GM12878 (cell line): Measurements from ENCODE around the gene ENTPD5. TPM values are rescaled to one million over a fixed set of nuclear protein-coding genes. Genes with fewer than 3 reads are reported as not detected.

Experiments used
- ATAC-seq: fragments of 200-7000 bp; cut with Tn5 transposase; 3 replicates; pipeline ENCODE4 v1.9.1; 2020; ENCODE audit warnings: mild to moderate bottlenecking, moderate library complexity
- BruUV-seq: library from RNA; stranded (reverse); fragments of 400-500 nt; replicated peaks from 2 replicates; lab custom pipeline; 2021; lab: Mats Ljungman, UMichigan
- CTCF ChIA-PET: fragments of 300-600 bp; sonication (Branson Sonifier 250); formaldehyde crosslinking; extraction: SDS; loops from one replicate; lab custom pipeline; 2021; ENCODE audit warnings: inconsistent platforms; lab: Yijun Ruan, JAX
- POLR2A ChIA-PET: fragments of 350-600 bp; formaldehyde crosslinking; extraction: SDS; loops from one replicate; lab custom pipeline; 2021; ENCODE audit warnings: inconsistent platforms; lab: Charles Lee
- RAD21 ChIA-PET: fragments of 300-600 bp; sonication (Branson Sonifier 250); formaldehyde crosslinking; loops from one replicate; lab custom pipeline; 2023; ENCODE audit warnings: antibody characterized with exemption; ENCODE audit not compliant: unreplicated experiment; lab: Charles Lee
- SMC1A ChIA-PET: fragments of 300-600 bp; sonication (Branson Sonifier 250); formaldehyde crosslinking; loops from one replicate; lab custom pipeline; 2023; ENCODE audit not compliant: unreplicated experiment, uncharacterized antibody; lab: Charles Lee
- DNase-seq: peaks from one replicate; pipeline ENCODE4 v3.0.0-alpha.2; 2011; ENCODE audit warnings: low read depth, low spot score
- FAIRE-seq: peaks from 3 replicates; lab custom pipeline; 2011; peaks lifted over from hg19 to GRCh38; lab: Jason Lieb, UNC
- H2AFZ ChIP-seq: 2 replicates; pipeline ENCODE4 v1.6.0; 2011; ENCODE audit warnings: low read depth, low read length, control low read depth; ENCODE audit not compliant: control insufficient read depth
- H3K27ac ChIP-seq: 2 replicates; pipeline ENCODE4 v1.5.1; 2011; ENCODE audit warnings: control low read depth; ENCODE audit not compliant: control insufficient read depth, insufficient read depth
- H3K27me3 ChIP-seq, 2 experiments: replicated peaks in 1 of 2; 2 replicates each; pipeline versions ENCODE4 v1.6.0 to v1.6.1; 2011; ENCODE audit warnings: low read length in 1 of 2; ENCODE audit not compliant: control insufficient read depth in 2 of 2, insufficient read depth in 2 of 2
- H3K36me3 ChIP-seq, 2 experiments: 2 replicates each; pipeline ENCODE4 v1.5.1; 2011; ENCODE audit warnings: low read length in 1 of 2; ENCODE audit not compliant: control insufficient read depth in 2 of 2, insufficient read depth in 2 of 2
- H3K4me1 ChIP-seq: 2 replicates; pipeline ENCODE4 v1.6.1; 2011; ENCODE audit warnings: mild to moderate bottlenecking, low read length, moderate library complexity, mixed read lengths; ENCODE audit not compliant: control insufficient read depth, insufficient read depth
- H3K4me2 ChIP-seq: 2 replicates; pipeline ENCODE4 v1.6.0; 2011; ENCODE audit warnings: control low read depth; ENCODE audit not compliant: control insufficient read depth, insufficient read depth
- H3K4me3 ChIP-seq: fragments of 200-600 bp; sonication (generic); 2 replicates; pipeline ENCODE4 v1.5.1; 2016
- H3K79me2 ChIP-seq: 2 replicates; pipeline ENCODE4 v1.6.0; 2011; ENCODE audit warnings: low read length; ENCODE audit not compliant: control insufficient read depth, insufficient read depth
- H3K9ac ChIP-seq: 2 replicates; pipeline ENCODE4 v1.8.0; 2011; ENCODE audit warnings: low read length, control low read depth, mixed read lengths; ENCODE audit not compliant: control insufficient read depth, insufficient read depth
- H3K9me3 ChIP-seq: replicated peaks from 3 replicates; pipeline ENCODE4 v1.5.1; 2011; ENCODE audit warnings: mild to moderate bottlenecking, low read length; ENCODE audit not compliant: control insufficient read depth, insufficient read depth
- H4K20me1 ChIP-seq: 2 replicates; pipeline ENCODE4 v1.6.0; 2011; ENCODE audit not compliant: control insufficient read depth, insufficient read depth
- CBX5 ChIP-seq: sonication (generic); IDR thresholded peaks from 2 replicates; pipeline ENCODE4 v1.6.1; 2016; ENCODE audit warnings: low read depth, moderate library complexity, mild to moderate bottlenecking, inconsistent platforms
- HSF1 ChIP-seq: fragments of 150-350 bp; IDR thresholded peaks from 2 replicates; pipeline ENCODE4 v1.6.1; 2014; ENCODE audit warnings: mild to moderate bottlenecking, low read depth, low read length
- MAX ChIP-seq: IDR thresholded peaks from 2 replicates; pipeline ENCODE4 v1.6.1; 2012; ENCODE audit warnings: low read depth, low read length, improper control_type of control experiment
- SPI1 ChIP-seq: IDR thresholded peaks from 2 replicates; pipeline ENCODE4 v1.6.1; 2011; ENCODE audit warnings: low read depth, mild to moderate bottlenecking, low read length, moderate library complexity, borderline replicate concordance; ENCODE audit not compliant: insufficient read depth
- TCF7 ChIP-seq: IDR thresholded peaks from 2 replicates; pipeline ENCODE4 v1.6.1; 2014; ENCODE audit warnings: antibody characterized with exemption, borderline replicate concordance
- WGBS: methylation state at CpG from one replicate; pipeline ENCODE4 v1.1.6; 2016; ENCODE audit warnings: low lambda C conversion rate; ENCODE audit not compliant: insufficient replicate concordance, insufficient coverage; ENCODE audit errors: missing lambda C conversion rate; 5-methylcytosine and 5-hydroxymethylcytosine counted together
- in situ Hi-C: fragments of 300-500 bp; cut with MboI; formaldehyde crosslinking; loops from 9 replicates; pipeline ENCODE4 v1.14.3; 2018; ENCODE audit warnings: mixed read lengths
- intact Hi-C: fragments of 100-400 bp; cut with micrococcal nuclease; formaldehyde crosslinking; loops from one replicate; pipeline ENCODE4 v1.14.2; 2022; ENCODE audit not compliant: unreplicated experiment
- polyA plus RNA-seq, 11 experiments: library from polyadenylated mRNA; depleted of rRNA in 4 of 11; unstranded in 6 of 11; stranded (reverse) in 5 of 11; fragments of >200 nt; fragmentation: Nextera tagmentation in 4 of 11; fragmentation: Illumina TruSeq in 1 of 11; extraction: Ambion mirVana in 4 of 11; extraction: Trizol in 1 of 11; gene quantifications; 1 replicate in 1 of 11; 2 replicates in 10 of 11; pipeline versions ENCODE4 v1.2.1 to v1.2.3, GENCODE V29; 2011 to 2016; ENCODE audit warnings: inconsistent platforms in 2 of 11, missing spikeins in 2 of 11, low read depth in 1 of 11
- total RNA-seq, 4 experiments: library from RNA; depleted of rRNA in 3 of 4; stranded (reverse); fragments of >200 nt in 3 of 4; fragmentation: Illumina TruSeq in 1 of 4; extraction: Trizol in 1 of 4; gene quantifications; 2 replicates each; pipeline versions ENCODE4 v1.2.1 to v1.2.3, GENCODE V29; 2013 to 2021
- TF ChIP-seq, protein P1 (sequence below): IDR thresholded peaks from 2 replicates; pipeline ENCODE4 v1.6.1; 2011; ENCODE audit warnings: mild to moderate bottlenecking, low read depth, low read length, moderate library complexity; ENCODE audit not compliant: insufficient replicate concordance

ENTPD5 gene
- total and polyA plus RNA-seq, 10 of the 15 experiments (the other 5 are each of a cell fraction or from before 2014, with no cell fraction given) = 2.4 to 9.9 (median 7.6) TPM

GRCh38 chr14:74048281-74048680 lies 29.2 kb upstream of the ENTPD5 start (continued):
- TF ChIP-seq, protein P1, sequence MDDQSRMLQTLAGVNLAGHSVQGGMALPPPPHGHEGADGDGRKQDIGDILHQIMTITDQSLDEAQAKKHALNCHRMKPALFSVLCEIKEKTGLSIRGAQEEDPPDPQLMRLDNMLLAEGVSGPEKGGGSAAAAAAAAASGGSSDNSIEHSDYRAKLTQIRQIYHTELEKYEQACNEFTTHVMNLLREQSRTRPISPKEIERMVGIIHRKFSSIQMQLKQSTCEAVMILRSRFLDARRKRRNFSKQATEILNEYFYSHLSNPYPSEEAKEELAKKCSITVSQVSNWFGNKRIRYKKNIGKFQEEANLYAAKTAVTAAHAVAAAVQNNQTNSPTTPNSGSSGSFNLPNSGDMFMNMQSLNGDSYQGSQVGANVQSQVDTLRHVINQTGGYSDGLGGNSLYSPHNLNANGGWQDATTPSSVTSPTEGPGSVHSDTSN = no peak
- TF ChIP-seq CBX5 (no peak), MAX (no peak), HSF1 (no peak)

DNA sequence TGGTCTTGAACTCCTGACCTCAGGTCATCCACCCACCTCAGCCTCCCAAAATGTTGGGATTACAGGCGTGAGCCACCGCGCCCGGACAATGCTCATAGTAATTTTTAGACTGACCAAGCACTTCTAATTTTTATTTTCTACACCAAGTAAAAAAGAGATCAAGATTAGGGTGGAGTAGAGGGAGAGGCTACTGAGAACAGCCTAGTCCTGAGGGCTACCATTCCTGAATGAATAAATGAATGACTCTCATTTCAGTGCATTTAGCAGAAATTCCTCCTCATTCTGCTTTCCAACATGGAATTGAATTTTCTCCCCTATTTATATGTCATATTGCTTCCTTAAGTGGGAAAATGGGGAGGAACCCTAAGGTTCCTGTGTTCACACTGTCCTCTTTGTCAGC lies 26.4 kb upstream of the ENTPD5 start:
- CTCF ChIA-PET = interaction anchor here (0.6 kb wide), 1 partner anchor 181 kb away, joined by 3 read pairs; no protein-coding TSS in a partner anchor

More for the DNA sequence above, 26.4 kb upstream of the ENTPD5 start:
- H3K4me2 ChIP-seq = no peak overlapping the region
- H3K4me3 ChIP-seq = no peak overlapping the region
- H3K27me3 ChIP-seq = no peaks in the 10 kb centered on the region
- no peak for DNase-seq
- no peak overlapping the region for H2AFZ ChIP-seq
- in situ Hi-C loops = loop anchor here (25.0 kb wide), 1 partner anchor 308 kb away; no protein-coding TSS in a partner anchor
- POLR2A ChIA-PET = no interaction called here
- ATAC-seq = no peak
- H3K79me2 ChIP-seq = no peaks in the 10 kb centered on the region
- no peaks in the 10 kb centered on the region for H4K20me1 ChIP-seq
- H3K9me3 ChIP-seq = no peaks in the 10 kb centered on the region
- no peak overlapping the region for H3K9ac ChIP-seq
- no TSS peak for BruUV-seq
- RAD21 ChIA-PET = no interaction called here
- no peak for FAIRE-seq
- H3K36me3 ChIP-seq = no peaks in the 10 kb centered on the region
- SMC1A ChIA-PET = no interaction called here
- TF ChIP-seq TCF7 = no peak
- no peak for TF ChIP-seq SPI1
- 88% methylated on average over 4 of the region's 4 CpGs for WGBS
- intact Hi-C loops = no loop called here
- H3K4me1 ChIP-seq = no peaks in the 10 kb centered on the region
- H3K27ac ChIP-seq = no peak overlapping the region
